HG02884 (cell line): Measurements from ENCODE around the gene TMUB1.
"Not testable (repeated sequence)": the region's sequence is repeated elsewhere in the genome, so short reads cannot be mapped to it uniquely, and the experiment has no call there.

ENCODE experiments used
- ATAC-seq: cut with Tn5 transposase; IDR thresholded peaks from one replicate; pipeline ENCODE4 v1.9.1; 2021; ENCODE audit warnings: mild to moderate bottlenecking, moderate library complexity; ENCODE audit not compliant: unreplicated experiment

Gene TMUB1

DNA sequence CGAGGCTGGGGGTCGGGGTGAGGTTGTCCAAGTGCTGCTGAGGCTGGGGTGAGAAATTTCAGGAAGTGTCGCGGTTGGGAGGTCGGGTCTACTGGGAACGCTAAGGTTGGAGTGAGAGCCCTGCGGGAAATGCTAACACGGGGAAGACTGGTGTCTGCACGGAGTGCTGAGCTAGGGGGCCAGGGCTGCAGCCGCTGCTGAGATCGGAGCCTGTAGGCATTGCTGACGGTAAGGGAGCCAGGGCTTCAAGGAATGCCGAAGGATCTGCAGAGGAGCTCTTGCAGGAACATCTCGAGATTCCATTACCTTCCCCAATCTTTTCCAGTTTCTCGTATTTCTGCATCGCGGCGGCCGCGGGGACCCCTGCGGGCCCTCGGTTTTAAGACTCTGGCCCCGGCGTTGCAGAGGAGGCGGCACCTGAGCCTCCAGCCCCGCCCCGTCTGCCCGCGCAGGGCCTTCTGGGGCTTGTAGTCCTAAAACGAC is 25.7 kb downstream of the TMUB1 start, which contains the start of gene CDK5:
Gene CDK5 (minus strand): TSS at position 392 of the 483 bp plus-strand sequence. CDS start 49 bp downstream, at position 343.
- peak; percentile 18 for ATAC-seq

- no peak for ATAC-seq
Observed at GRCh38 chr7:151056666-151057505, 26.4 kb downstream of the TMUB1 start.

DNA sequence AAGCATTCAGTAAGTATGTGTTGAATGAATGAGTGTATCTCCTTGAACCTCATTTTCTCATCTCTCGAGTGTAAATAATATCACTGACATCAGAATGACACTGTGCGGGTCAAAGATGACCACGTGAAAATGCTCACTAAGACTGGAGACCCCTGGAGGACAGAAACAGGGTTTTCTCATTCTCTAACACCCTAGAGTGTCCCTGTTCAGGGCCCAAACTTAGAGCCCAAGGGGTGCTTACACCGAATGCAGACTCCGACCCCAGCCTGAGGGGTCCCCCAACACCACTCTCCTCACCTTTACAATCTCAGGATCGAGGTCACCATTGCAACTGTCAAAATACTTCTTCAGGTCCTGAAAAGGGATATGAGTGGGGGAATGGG is 27.0 kb downstream of the TMUB1 start:
- ATAC-seq, result no peak

DNA sequence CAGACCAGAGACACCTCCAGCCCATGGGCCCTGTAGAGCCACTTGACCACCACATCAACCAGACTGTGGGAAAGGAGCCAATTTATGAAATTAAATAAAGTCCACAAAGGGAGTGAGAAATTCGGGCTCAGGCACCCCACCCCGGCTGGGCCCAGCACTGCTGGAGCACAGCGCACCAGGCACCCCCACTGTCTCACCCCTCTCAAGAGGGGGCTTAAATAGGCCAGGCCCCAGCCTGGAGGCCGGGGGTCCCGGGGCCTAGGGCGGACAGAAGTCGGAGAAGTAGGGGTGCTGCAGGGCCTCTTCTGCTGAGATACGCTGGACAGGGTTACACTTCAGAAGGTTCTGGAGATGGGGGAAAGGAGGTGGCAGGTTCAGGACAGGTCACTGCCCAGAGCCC is 29.5 kb downstream of the TMUB1 start:
- no peak for ATAC-seq

DNA sequence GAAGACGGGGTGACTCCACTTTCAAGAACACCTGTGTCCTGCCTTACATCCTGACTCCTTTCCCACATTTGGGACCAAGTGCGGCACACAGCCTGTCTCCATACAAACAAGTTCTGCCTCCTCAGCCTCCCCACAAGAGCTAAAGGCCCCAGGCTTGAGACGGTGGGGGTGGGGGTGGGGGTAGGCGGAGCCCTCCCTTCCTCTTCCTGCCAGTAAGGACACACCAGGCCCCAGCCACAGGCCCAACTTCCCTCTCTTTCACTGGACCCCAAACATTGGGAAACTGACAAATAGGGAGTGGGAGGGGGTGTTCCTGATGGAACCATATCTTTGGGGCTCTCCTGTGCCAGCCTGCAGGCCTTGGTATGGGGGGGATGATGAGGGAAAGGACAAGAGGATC is 30.2 kb downstream of the TMUB1 start:
- no peak for ATAC-seq

DNA sequence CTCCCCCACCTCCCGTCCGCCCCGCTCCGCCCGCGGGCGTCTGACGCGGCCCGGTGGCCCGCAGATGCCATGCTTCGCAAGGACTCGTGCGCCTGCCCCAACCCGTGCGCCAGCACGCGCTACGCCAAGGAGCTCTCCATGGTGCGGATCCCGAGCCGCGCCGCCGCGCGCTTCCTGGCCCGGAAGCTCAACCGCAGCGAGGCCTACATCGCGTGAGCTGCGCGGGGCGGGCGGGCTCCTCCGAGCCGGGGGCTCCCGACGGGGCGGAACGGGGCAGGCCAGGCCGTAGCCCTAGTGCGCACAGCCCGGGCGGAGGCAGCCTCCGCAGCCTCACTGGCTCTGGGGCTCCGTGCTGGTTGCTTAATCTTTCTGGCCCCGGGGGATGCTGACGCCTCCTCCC is 32.2 kb downstream of the TMUB1 start:
- ATAC-seq, result no peak

DNA sequence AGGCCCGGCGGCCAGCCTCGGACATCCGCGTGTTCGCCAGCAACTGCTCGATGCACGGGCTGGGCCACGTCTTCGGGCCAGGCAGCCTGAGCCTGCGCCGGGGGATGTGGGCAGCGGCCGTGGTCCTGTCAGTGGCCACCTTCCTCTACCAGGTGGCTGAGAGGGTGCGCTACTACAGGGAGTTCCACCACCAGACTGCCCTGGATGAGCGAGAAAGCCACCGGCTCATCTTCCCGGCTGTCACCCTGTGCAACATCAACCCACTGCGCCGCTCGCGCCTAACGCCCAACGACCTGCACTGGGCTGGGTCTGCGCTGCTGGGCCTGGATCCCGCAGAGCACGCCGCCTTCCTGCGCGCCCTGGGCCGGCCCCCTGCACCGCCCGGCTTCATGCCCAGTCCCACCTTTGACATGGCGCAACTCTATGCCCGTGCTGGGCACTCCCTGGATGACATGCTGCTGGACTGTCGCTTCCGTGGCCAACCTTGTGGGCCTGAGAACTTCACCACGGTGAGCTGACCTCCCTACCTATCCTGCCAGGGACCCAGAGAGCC is 34.3 kb downstream of the TMUB1 start:
- ATAC-seq, result no peak

DNA sequence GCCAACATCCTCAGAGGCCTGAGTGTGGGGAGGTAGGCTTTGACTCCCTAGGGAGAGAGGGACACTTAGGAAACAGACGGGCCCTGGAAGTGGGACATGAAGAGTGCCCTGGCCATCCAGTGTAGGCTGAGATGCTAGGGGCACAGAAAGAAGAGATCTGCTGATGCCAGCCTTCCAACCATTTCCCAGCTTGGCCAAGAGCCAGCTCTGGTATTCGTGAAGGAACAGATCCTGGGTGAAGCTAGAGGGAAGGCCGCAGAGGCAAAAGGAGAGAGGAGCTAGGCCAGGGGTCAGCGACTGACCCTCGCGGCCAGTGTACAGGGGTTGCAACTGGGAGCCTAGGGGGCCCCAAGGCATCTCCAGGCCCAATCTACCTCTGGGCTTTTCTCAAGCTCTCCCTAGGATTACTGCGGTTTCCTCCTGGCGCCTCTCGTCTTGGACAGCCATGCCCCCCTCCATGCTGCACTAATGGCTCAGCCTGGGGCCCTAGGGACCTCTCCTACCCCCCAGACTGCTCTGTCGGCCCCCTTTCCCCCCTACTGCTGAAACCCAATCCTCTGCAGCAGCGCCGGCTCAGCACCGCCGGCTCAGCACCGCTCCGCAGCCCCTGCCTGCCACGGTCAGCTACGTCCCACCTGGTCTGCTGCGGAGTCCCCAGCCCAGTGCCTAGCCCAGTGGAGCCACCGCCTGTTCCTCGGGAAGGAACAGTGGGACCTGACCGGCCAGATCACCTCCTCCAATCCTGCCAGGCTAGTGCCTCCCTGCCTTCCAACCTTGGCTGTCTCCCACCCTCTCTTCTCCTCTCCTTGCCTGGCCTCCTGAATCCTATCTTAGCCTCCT is 35.1 kb downstream of the TMUB1 start, which contains the start of gene ASIC3:
Gene ASIC3 (plus strand): TSS at position 556 of the 840 bp plus-strand sequence. CDS start 355 bp downstream, outside the sequence.
- ATAC-seq, result no peak

DNA sequence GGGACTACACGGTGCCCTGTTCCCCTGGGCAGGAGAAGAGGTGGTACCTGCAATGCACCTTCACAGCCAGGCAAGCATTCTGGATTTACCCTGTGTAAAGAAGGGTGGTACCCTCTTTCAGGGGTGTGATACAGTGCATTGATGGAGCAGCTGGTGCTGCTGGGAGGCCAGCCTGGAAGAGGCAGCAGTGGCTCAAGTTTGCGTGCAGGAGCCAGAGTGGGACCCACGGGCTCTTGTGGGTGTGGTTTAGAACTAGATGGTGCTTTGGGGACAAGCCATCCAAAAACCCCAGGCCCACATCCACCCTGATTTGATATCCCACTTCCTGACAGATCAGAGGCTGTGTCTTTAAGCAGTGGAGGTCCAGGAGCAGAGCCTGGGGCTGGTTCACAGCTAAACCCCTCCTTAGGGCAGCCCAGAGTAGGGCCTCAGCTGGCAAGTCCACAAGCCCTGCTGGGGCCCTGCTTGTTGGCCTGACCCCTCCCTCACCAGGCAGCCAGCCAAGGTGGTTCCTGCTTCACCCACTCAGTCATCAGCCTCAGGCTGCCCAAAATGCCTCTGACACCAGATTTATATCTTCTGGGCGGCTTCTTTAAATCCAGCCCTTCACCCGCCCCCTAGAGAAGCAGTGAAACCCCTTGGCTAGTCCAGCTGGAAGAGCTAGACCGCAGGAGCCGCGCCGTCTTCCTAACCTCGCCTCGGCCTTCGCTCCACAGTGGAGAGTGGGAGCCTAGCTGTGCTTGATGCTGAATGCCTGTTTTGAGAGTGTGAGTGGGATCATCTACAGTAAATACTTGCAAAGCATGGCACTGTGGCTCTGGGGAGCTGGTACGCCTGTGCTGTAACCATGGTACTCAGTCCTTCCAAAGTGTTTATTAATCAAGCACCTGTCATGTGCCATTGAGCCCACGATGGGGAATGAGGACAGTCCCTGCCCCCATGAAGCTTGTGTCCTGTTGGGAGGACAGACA is 36.4 kb downstream of the TMUB1 start:
- no peak for ATAC-seq

- ATAC-seq, result no peak
Observed at GRCh38 chr7:151045967-151046366, 37.3 kb downstream of the TMUB1 start.

DNA sequence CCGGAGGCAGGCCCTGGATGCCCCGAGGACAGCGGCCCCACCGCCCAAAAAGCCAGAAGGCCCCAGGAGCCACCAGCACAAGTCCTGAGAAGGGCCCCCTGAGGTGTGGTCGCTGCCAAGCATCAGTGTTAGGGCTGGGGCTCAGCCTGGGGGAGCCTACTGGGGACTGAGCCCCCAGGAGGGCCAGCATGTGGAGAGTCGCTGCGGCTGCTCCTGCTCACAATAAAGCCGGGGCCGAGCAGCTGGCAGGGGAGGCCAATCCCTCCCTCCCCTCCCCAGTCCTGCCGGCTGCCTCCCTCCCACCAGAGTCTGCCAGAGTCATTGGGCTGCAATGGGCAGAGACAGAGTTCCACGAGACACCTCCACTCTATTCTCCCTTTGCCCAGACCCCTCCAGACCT is 38.0 kb downstream of the TMUB1 start:
- ATAC-seq, result no peak

- no peak for ATAC-seq
Observed at GRCh38 chr7:151043959-151044358, 39.3 kb downstream of the TMUB1 start.

DNA sequence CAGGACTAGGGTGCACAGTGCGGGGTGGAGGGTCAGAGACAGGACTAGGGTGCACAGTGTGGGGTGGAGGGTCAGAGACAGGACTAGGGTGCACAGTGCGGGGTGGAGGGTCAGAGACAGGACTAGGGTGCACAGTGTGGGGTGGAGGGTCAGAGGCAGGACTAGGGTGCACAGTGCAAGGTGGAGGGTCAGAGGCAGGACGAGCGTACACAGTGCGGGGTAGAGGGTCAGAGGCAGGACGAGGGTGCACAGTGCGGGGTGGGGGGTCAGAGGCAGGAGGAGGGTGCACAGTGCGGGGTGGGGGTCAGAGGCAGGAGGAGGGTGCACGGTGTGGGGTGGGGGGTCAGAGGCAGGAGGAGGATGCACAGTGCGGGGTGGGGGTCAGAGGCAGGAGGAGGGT is 39.8 kb downstream of the TMUB1 start:
- ATAC-seq, result not testable (repeated sequence)

GRCh38 chr7:151040616-151041375 is 42.5 kb downstream of the TMUB1 start:
- ATAC-seq, result no peak

GRCh38 chr7:151039850-151040548 is 43.3 kb downstream of the TMUB1 start:
- ATAC-seq, result no peak

DNA sequence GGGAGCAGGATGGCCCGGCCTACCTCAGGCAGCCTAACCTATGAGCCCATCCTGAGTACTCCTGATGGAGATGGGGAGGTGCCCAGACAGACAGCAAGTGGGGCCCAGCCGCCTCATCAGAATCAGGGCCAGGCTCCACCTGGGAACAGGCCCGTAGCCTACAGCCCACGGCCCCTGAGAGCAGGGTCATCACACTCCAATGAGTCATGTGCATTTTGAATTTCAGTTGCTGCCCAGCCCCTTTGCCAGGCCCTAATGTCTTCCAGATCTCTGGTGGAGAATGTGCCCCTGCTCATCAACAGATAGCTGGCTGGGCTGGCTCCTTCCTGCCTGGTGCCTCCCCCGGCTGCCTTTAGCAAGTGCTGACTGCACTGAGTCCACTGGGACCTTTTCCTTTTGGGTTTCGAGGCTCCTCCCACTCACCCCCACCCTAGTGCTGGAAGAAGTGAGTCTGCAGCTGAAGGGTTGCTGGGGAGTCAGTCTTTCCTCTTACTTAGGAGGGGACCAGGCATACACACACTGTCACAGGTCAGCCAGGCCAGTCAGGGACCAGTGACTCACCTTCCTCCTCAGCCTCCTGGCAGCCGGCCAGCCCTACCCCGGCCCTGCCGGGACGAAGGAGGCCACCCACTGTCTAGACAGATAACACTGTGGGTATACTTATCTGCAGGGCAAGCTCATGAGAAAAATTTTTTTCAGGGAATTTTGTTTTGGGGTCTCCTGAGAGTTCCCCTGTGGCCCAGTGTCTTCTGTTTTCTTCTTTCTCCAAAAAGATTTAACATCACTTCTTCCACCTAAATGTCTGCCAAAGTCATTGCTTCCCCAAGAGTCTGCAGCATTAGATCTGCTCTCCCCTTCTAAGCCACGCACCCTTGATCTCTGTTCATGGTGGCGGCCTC is 44.1 kb downstream of the TMUB1 start:
- ATAC-seq, result no peak

DNA sequence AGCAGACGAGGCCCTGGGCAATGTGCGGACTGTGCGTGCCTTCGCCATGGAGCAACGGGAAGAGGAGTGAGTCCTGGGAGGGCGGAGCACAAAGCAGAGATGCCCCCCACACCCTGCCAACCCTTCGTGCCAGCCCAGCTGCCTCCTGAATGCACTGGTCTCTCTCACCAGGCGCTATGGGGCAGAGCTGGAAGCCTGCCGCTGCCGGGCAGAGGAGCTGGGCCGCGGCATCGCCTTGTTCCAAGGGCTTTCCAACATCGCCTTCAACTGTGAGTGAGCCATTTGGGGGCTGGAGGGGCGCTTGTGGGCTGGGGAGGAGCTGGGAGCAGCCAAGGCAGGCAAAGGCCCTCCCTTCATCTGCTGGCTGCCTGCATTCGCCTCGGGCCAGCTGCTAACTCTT is 47.4 kb downstream of the TMUB1 start:
- no peak for ATAC-seq
